DND-41 (cell line): Measurements from ENCODE around the gene MVD.

Source experiments
- EZH2 ChIP-seq: IDR thresholded peaks from 3 replicates; pipeline ENCODE4 v1.6.1; 2012; ENCODE audit warnings: borderline replicate concordance, low read depth, mild to moderate bottlenecking, moderate library complexity, low read length, inconsistent platforms; ENCODE audit not compliant: severe bottlenecking
- TF ChIP-seq, protein P1 (sequence below): IDR thresholded peaks from 2 replicates; pipeline ENCODE4 v1.5.1; 2012; ENCODE audit warnings: borderline replicate concordance, low read length, moderate library complexity, mild to moderate bottlenecking; ENCODE audit not compliant: poor library complexity, severe bottlenecking; ENCODE audit errors: extremely low read depth

GRCh38 chr16:88640039-88640495, 22.8 kb downstream of the MVD start:
- TF ChIP-seq, protein P1, sequence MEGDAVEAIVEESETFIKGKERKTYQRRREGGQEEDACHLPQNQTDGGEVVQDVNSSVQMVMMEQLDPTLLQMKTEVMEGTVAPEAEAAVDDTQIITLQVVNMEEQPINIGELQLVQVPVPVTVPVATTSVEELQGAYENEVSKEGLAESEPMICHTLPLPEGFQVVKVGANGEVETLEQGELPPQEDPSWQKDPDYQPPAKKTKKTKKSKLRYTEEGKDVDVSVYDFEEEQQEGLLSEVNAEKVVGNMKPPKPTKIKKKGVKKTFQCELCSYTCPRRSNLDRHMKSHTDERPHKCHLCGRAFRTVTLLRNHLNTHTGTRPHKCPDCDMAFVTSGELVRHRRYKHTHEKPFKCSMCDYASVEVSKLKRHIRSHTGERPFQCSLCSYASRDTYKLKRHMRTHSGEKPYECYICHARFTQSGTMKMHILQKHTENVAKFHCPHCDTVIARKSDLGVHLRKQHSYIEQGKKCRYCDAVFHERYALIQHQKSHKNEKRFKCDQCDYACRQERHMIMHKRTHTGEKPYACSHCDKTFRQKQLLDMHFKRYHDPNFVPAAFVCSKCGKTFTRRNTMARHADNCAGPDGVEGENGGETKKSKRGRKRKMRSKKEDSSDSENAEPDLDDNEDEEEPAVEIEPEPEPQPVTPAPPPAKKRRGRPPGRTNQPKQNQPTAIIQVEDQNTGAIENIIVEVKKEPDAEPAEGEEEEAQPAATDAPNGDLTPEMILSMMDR, result no peak
- TF ChIP-seq EZH2, result no peak
